Ishikawa (cell line): ENCODE data around the gene KREMEN1.

Source experiments
- CEBPB ChIP-seq: IDR thresholded peaks from 2 replicates; pipeline ENCODE4 v1.6.1; 2012
- CREB1 ChIP-seq: IDR thresholded peaks from 2 replicates; pipeline ENCODE4 v1.6.1; 2012; ENCODE audit warnings: low read depth
- EGR1 ChIP-seq: IDR thresholded peaks from 2 replicates; pipeline ENCODE4 v1.6.1; 2012
- EP300 ChIP-seq: IDR thresholded peaks from 2 replicates; pipeline ENCODE4 v1.6.1; 2012; ENCODE audit warnings: borderline replicate concordance
- FOXM1 ChIP-seq: IDR thresholded peaks from 2 replicates; pipeline ENCODE4 v1.6.1; 2012; ENCODE audit warnings: low read depth, borderline replicate concordance
- MAX ChIP-seq: IDR thresholded peaks from 2 replicates; pipeline ENCODE4 v1.6.1; 2012
- NFIC ChIP-seq: IDR thresholded peaks from 2 replicates; pipeline ENCODE4 v1.6.1; 2012
- RAD21 ChIP-seq: IDR thresholded peaks from 2 replicates; pipeline ENCODE4 v1.6.1; 2012; ENCODE audit warnings: low read depth
- REST ChIP-seq: IDR thresholded peaks from 2 replicates; pipeline ENCODE4 v1.6.1; 2012; ENCODE audit warnings: low read depth, mild to moderate bottlenecking
- TAF1 ChIP-seq: IDR thresholded peaks from 2 replicates; pipeline ENCODE4 v1.6.1; 2012; ENCODE audit warnings: low read depth, mild to moderate bottlenecking
- TCF12 ChIP-seq: IDR thresholded peaks from 2 replicates; pipeline ENCODE4 v1.6.1; 2012; ENCODE audit warnings: low read depth
- TEAD4 ChIP-seq: IDR thresholded peaks from 2 replicates; pipeline ENCODE4 v1.6.1; 2012
- USF1 ChIP-seq: IDR thresholded peaks from 2 replicates; pipeline ENCODE4 v1.6.1; 2012
- YY1 ChIP-seq: IDR thresholded peaks from 2 replicates; pipeline ENCODE4 v1.6.1; 2012; ENCODE audit warnings: low read depth
- ZBTB7A ChIP-seq: IDR thresholded peaks from 2 replicates; pipeline ENCODE4 v1.6.1; 2012; ENCODE audit warnings: low read depth

KREMEN1 gene

GRCh38 chr22:29171721-29172120 is 98.9 kb downstream of the KREMEN1 start:
- TF ChIP-seq RAD21, result no peak
- TF ChIP-seq MAX, result no peak
- TF ChIP-seq EGR1, result no peak
- no peak for TF ChIP-seq FOXM1
- no peak for TF ChIP-seq TAF1
- TF ChIP-seq USF1, result no peak

GRCh38 chr22:29172216-29172615 is 99.4 kb downstream of the KREMEN1 start:
- TF ChIP-seq MAX (no peak), YY1 (no peak), CREB1 (no peak), EP300 (no peak), NFIC (no peak), CEBPB (no peak), TCF12 (no peak), TEAD4 (no peak), FOXM1 (no peak), EGR1 (no peak), ZBTB7A (no peak), TAF1 (no peak), USF1 (no peak), REST (no peak), RAD21 (no peak)

GRCh38 chr22:29175312-29175835 is 102.5 kb downstream of the KREMEN1 start:
- TF ChIP-seq USF1 (no peak), TCF12 (no peak), CEBPB (no peak), TAF1 (no peak)

GRCh38 chr22:29183971-29184848 is 111.4 kb downstream of the KREMEN1 start:
- TF ChIP-seq FOXM1 (no peak), CEBPB (no peak), ZBTB7A (no peak), USF1 (no peak), RAD21 (no peak), YY1 (no peak), TEAD4 (no peak), TCF12 (no peak), EGR1 (no peak), EP300 (no peak), NFIC (no peak)

GRCh38 chr22:29184849-29185490 is 112.1 kb downstream of the KREMEN1 start:
- TF ChIP-seq CEBPB, result no peak
- TF ChIP-seq FOXM1, result no peak

GRCh38 chr22:29186302-29186701 is 113.5 kb downstream of the KREMEN1 start:
- TF ChIP-seq EP300 (no peak), RAD21 (no peak), YY1 (no peak), TAF1 (no peak)

GRCh38 chr22:29187831-29188230 is 115.0 kb downstream of the KREMEN1 start:
- TF ChIP-seq NFIC (no peak), CREB1 (no peak), RAD21 (no peak)
